ENCODE results near the gene TOR1AIP1.
"Not testable (repeated sequence)": the region's sequence is repeated elsewhere in the genome, so short reads cannot be mapped to it uniquely, and the experiment has no call there.

TOR1AIP1 gene

GRCh38 chr1:179954493-179955286, 72.6 kb downstream of the TOR1AIP1 start, which contains the start of gene CEP350:
TSS of gene CEP350 (plus strand) at chr1:179954810. CDS start at chr1:179986182, 31,372 bp downstream.
- Histone ChIP-seq H3K27me3 (ENCODE audit: insufficient read depth, poor library complexity, severe bottlenecking) (no peaks in the 10 kb centered on the region), H3K4me3 (ENCODE audit: severe bottlenecking) (peak within 1 kb of the TSS; percentile 90), H3K9me3 (ENCODE audit: severe bottlenecking) (no peaks in the 10 kb centered on the region), H3K27ac (ENCODE audit: poor library complexity, severe bottlenecking) (peak within 1 kb of the TSS; percentile 65), H3K36me3 (ENCODE audit: low read depth) (no peaks in the 10 kb centered on the region), H3K4me1 (ENCODE audit: insufficient read depth, poor library complexity, severe bottlenecking) (peaks cover 14% of the 10 kb centered on the region)
- ATAC-seq (ENCODE audit: low read depth) (peak; percentile 94), DNase-seq (ENCODE audit: low spot score) (peak; percentile 97)
- TF ChIP-seq CTCF (IDR thresholded peaks at IDR 0.05; ENCODE audit: poor library complexity, severe bottlenecking) = no peak

GRCh38 chr1:179955287-179955680, 73.2 kb downstream of the TOR1AIP1 start:
- peaks cover 14% of the 10 kb centered on the region for H3K4me1 ChIP-seq (ENCODE audit: insufficient read depth, poor library complexity, severe bottlenecking)
- H3K27ac ChIP-seq (ENCODE audit: poor library complexity, severe bottlenecking) = peak overlapping the region; percentile 65
- peak overlapping the region; percentile 90 for H3K4me3 ChIP-seq (ENCODE audit: severe bottlenecking)
- no peaks in the 10 kb centered on the region for H3K9me3 ChIP-seq (ENCODE audit: severe bottlenecking)
- DNase-seq (ENCODE audit: low spot score) = no peak
- ATAC-seq (ENCODE audit: low read depth) = peak; percentile 32
- H3K27me3 ChIP-seq (ENCODE audit: insufficient read depth, poor library complexity, severe bottlenecking) = no peaks in the 10 kb centered on the region
- TF ChIP-seq CTCF (IDR thresholded peaks at IDR 0.05; ENCODE audit: poor library complexity, severe bottlenecking) = no peak
- no peaks in the 10 kb centered on the region for H3K36me3 ChIP-seq (ENCODE audit: low read depth)

GRCh38 chr1:179955731-179956130, 73.6 kb downstream of the TOR1AIP1 start:
- Histone ChIP-seq H3K27me3 (ENCODE audit: insufficient read depth, poor library complexity, severe bottlenecking) (no peaks in the 10 kb centered on the region), H3K4me1 (ENCODE audit: insufficient read depth, poor library complexity, severe bottlenecking) (peaks cover 14% of the 10 kb centered on the region), H3K9me3 (ENCODE audit: severe bottlenecking) (no peaks in the 10 kb centered on the region), H3K27ac (ENCODE audit: poor library complexity, severe bottlenecking) (peak overlapping the region; percentile 65), H3K36me3 (ENCODE audit: low read depth) (no peaks in the 10 kb centered on the region), H3K4me3 (ENCODE audit: severe bottlenecking) (peak overlapping the region; percentile 90)
- no peak for ATAC-seq (ENCODE audit: low read depth)
- no peak for TF ChIP-seq CTCF (IDR thresholded peaks at IDR 0.05; ENCODE audit: poor library complexity, severe bottlenecking)
- DNase-seq (ENCODE audit: low spot score) = no peak

GRCh38 chr1:179958359-179958758, 76.3 kb downstream of the TOR1AIP1 start:
- H3K36me3 ChIP-seq (ENCODE audit: low read depth) = no peaks in the 10 kb centered on the region; the same call in 1 of the 2 replicates
- ATAC-seq (ENCODE audit: low read depth) (no peak), DNase-seq (ENCODE audit: low spot score) (no peak)
- H3K27me3 ChIP-seq (ENCODE audit: insufficient read depth, poor library complexity, severe bottlenecking) = no peaks in the 10 kb centered on the region
- TF ChIP-seq CTCF (IDR thresholded peaks at IDR 0.05; ENCODE audit: poor library complexity, severe bottlenecking) = no peak
- peaks cover 14% of the 10 kb centered on the region for H3K4me1 ChIP-seq (ENCODE audit: insufficient read depth, poor library complexity, severe bottlenecking)
- no peaks in the 10 kb centered on the region for H3K9me3 ChIP-seq (ENCODE audit: severe bottlenecking)
- no peak overlapping the region for H3K4me3 ChIP-seq (ENCODE audit: severe bottlenecking)
- no peak overlapping the region for H3K27ac ChIP-seq (ENCODE audit: poor library complexity, severe bottlenecking)

GRCh38 chr1:179962168-179962567, 80.1 kb downstream of the TOR1AIP1 start:
- H3K27me3 ChIP-seq (ENCODE audit: insufficient read depth, poor library complexity, severe bottlenecking); ATAC-seq (ENCODE audit: low read depth); H3K9me3 ChIP-seq (ENCODE audit: severe bottlenecking); H3K4me3 ChIP-seq (ENCODE audit: severe bottlenecking); H3K4me1 ChIP-seq (ENCODE audit: insufficient read depth, poor library complexity, severe bottlenecking); DNase-seq (ENCODE audit: low spot score); H3K36me3 ChIP-seq (ENCODE audit: low read depth); H3K27ac ChIP-seq (ENCODE audit: poor library complexity, severe bottlenecking): not testable (repeated sequence)

Data from RWPE2 (cell line).